ENCODE measurements around the gene NLRC3.

DNA sequence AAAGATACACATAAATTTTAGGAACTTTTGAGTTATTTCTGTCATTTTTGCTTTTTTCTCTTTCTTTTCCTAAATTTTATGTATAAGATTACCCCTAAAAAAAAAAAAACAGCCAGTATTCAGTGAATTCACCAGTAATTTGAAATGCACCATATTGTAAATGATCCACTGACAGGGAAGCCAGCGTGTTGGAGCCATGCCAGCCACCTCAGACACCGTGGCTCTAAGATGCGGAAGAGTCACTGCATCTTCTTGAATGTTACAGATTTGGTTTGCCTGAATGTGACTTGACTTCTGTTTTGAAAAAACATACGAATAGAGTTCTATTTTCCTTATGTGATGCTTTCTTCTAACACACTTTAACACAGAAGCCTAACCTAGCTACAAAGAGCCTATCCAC is 39.0 kb downstream of the NLRC3 start:
- TF ChIP-seq POLR2A (IDR thresholded peaks at IDR 0.05; ENCODE audit: low read length) = no peak
- TF ChIP-seq GATA1 (IDR thresholded peaks at IDR 0.05; ENCODE audit: low read depth, low read length) = no peak

All from erythroblast (primary cell).